CD4-positive, alpha-beta T cell (primary cell): ENCODE measurements around the gene COL28A1. TPM values are rescaled to one million over a fixed set of nuclear protein-coding genes. Genes with fewer than 3 reads are reported as not detected.

ENCODE experiments used
- ATAC-seq: fragments of 200-7000 bp; cut with Tn5 transposase; one replicate; pipeline ENCODE4 v1.10.0; 2022; ENCODE audit warnings: mild to moderate bottlenecking; ENCODE audit not compliant: poor library complexity
- CTCF ChIA-PET: fragments of 350-600 bp; sonication (Branson Sonifier 250); formaldehyde crosslinking; loops from one replicate; lab custom pipeline; 2021; ENCODE audit warnings: antibody characterized with exemption, inconsistent platforms; lab: Charles Lee
- POLR2A ChIA-PET: fragments of 350-600 bp; sonication (Branson Sonifier 250); formaldehyde crosslinking; loops from one replicate; lab custom pipeline; 2021; ENCODE audit warnings: antibody characterized with exemption, inconsistent platforms; lab: Charles Lee
- DNase-seq, 14 experiments: peaks; one replicate each; pipeline ENCODE4 v3.0.0-alpha.2; 2013 to 2020; ENCODE audit warnings: mixed read lengths in 2 of 14
- H3K27ac ChIP-seq, 2 donors: one replicate each; pipeline versions ENCODE4 v1.5.1 to v1.7.0; 2013; ENCODE audit warnings: low read length in 2 of 2, low read depth in 1 of 2, mild to moderate bottlenecking in 1 of 2
- H3K27me3 ChIP-seq, 2 experiments: 1 replicate in 1 of 2; 2 replicates in 1 of 2; pipeline versions ENCODE4 v1.6.1 to v1.7.0; 2013; ENCODE audit warnings: low read length in 2 of 2, control low read depth in 1 of 2, mild to moderate bottlenecking in 1 of 2, moderate library complexity in 1 of 2; ENCODE audit not compliant: insufficient read depth in 2 of 2, control insufficient read depth in 1 of 2
- H3K36me3 ChIP-seq: one replicate; pipeline ENCODE4 v1.6.1; 2013; ENCODE audit warnings: low read length, control low read depth; ENCODE audit not compliant: insufficient read depth
- H3K4me1 ChIP-seq: one replicate; pipeline ENCODE4 v1.6.1; 2013; ENCODE audit warnings: low read length, control low read depth; ENCODE audit not compliant: insufficient read depth
- H3K4me3 ChIP-seq: one replicate; pipeline ENCODE4 v1.5.1; 2013; ENCODE audit warnings: mild to moderate bottlenecking, low read length, moderate library complexity
- H3K9me3 ChIP-seq, 2 experiments: 1 replicate in 1 of 2; 2 replicates in 1 of 2; pipeline versions ENCODE4 v1.6.1 to v1.7.0; 2013; ENCODE audit warnings: low read length in 2 of 2, mild to moderate bottlenecking in 2 of 2, control low read depth in 1 of 2, moderate library complexity in 1 of 2; ENCODE audit not compliant: control insufficient read depth in 1 of 2, insufficient read depth in 1 of 2
- H3K27ac Mint-ChIP-seq: one replicate; pipeline ENCODE4 v1.8.0; 2020; ENCODE audit warnings: mixed read lengths
- H3K27me3 Mint-ChIP-seq: one replicate; pipeline ENCODE4 v1.8.0; 2021; ENCODE audit warnings: mixed read lengths
- H3K36me3 Mint-ChIP-seq: one replicate; pipeline ENCODE4 v1.8.0; 2021; ENCODE audit warnings: low read depth, mixed read lengths
- H3K4me1 Mint-ChIP-seq: one replicate; pipeline ENCODE4 v1.8.0; 2021; ENCODE audit warnings: low read depth, mixed read lengths
- H3K4me3 Mint-ChIP-seq: one replicate; pipeline ENCODE4 v1.8.0; 2020; ENCODE audit warnings: mild to moderate bottlenecking, mixed read lengths
- H3K9me3 Mint-ChIP-seq: one replicate; pipeline ENCODE4 v1.8.0; 2020; ENCODE audit warnings: mixed read lengths
- CTCF ChIP-seq: fragments of 200-600 bp; IDR thresholded peaks from one replicate; pipeline ENCODE4 v1.8.0; 2022; ENCODE audit warnings: antibody characterized with exemption, mild to moderate bottlenecking
- intact Hi-C, 2 experiments: fragments of 100-400 bp; cut with DNase I in 1 of 2; cut with micrococcal nuclease in 1 of 2; formaldehyde crosslinking; loops; one replicate each; pipeline versions ENCODE4 v1.15.1 to v1.9.0; 2023 to 2025; cut with DNase I, micrococcal nuclease
- total RNA-seq, 174 experiments: library from RNA in 2 of 174; stranded (reverse) in 2 of 174; gene quantifications; one replicate each; pipeline ENCODE4 v1.2.3 and lab custom pipeline; 2021 to 2026

COL28A1 gene
- total RNA-seq, 2 experiments from 2014 or later: 0.22 TPM; not detected in 1

- Histone ChIP-seq H3K27ac (no peak overlapping the region), H3K4me3 (no peak overlapping the region), H3K27me3 (no peaks in the 10 kb centered on the region), H3K4me1 (no peaks in the 10 kb centered on the region), H3K9me3 (no peaks in the 10 kb centered on the region), H3K36me3 (no peaks in the 10 kb centered on the region)
- H3K4me1 Mint-ChIP-seq: no peaks in the 10 kb centered on the region
- ChIA-PET CTCF (no interaction called here), POLR2A (no interaction called here)
- no peak overlapping the region for H3K4me3 Mint-ChIP-seq
- no peak for TF ChIP-seq CTCF
- intact Hi-C loops: no loop called here
- ATAC-seq (no peak), DNase-seq (no peak)
- no peaks in the 10 kb centered on the region for H3K36me3 Mint-ChIP-seq
- no peaks in the 10 kb centered on the region for H3K27me3 Mint-ChIP-seq
- no peaks in the 10 kb centered on the region for H3K9me3 Mint-ChIP-seq
- no peak overlapping the region for H3K27ac Mint-ChIP-seq
Observed at GRCh38 chr7:7516156-7516555, 19.5 kb downstream of the COL28A1 start.

GRCh38 chr7:7512861-7513597 is 22.6 kb downstream of the COL28A1 start:
- intact Hi-C loops: no loop called here
- Histone ChIP-seq H3K27me3 (no peaks in the 10 kb centered on the region), H3K9me3 (no peaks in the 10 kb centered on the region), H3K27ac (no peak overlapping the region), H3K4me1 (no peaks in the 10 kb centered on the region), H3K4me3 (no peak overlapping the region), H3K36me3 (no peaks in the 10 kb centered on the region)
- Mint-ChIP-seq H3K36me3 (no peaks in the 10 kb centered on the region), H3K4me1 (no peaks in the 10 kb centered on the region), H3K27me3 (no peaks in the 10 kb centered on the region), H3K27ac (no peak overlapping the region), H3K9me3 (no peaks in the 10 kb centered on the region), H3K4me3 (no peak overlapping the region)
- ChIA-PET POLR2A (no interaction called here), CTCF (no interaction called here)
- no peak for DNase-seq
- TF ChIP-seq CTCF: no peak
- no peak for ATAC-seq

- H3K27ac Mint-ChIP-seq: no peak overlapping the region
- no peaks in the 10 kb centered on the region for H3K9me3 ChIP-seq
Observed at GRCh38 chr7:7510794-7511193, 24.9 kb downstream of the COL28A1 start.

More at GRCh38 chr7:7510794-7511193, 24.9 kb downstream of the COL28A1 start:
- POLR2A ChIA-PET: no interaction called here
- no peak for TF ChIP-seq CTCF
- intact Hi-C loops: no loop called here
- Mint-ChIP-seq H3K27me3 (no peaks in the 10 kb centered on the region), H3K4me1 (no peaks in the 10 kb centered on the region), H3K36me3 (no peaks in the 10 kb centered on the region), H3K4me3 (no peak overlapping the region), H3K9me3 (no peaks in the 10 kb centered on the region)
- no peak for ATAC-seq
- Histone ChIP-seq H3K4me1 (no peaks in the 10 kb centered on the region), H3K27me3 (no peaks in the 10 kb centered on the region), H3K27ac (no peak overlapping the region), H3K4me3 (no peak overlapping the region), H3K36me3 (no peaks in the 10 kb centered on the region)
- CTCF ChIA-PET: no interaction called here
- DNase-seq: no peak
